Stomach (tissue), 9 donors: ENCODE results near the gene DCXR. TPM values are rescaled to one million over a fixed set of nuclear protein-coding genes. Genes with fewer than 3 reads are reported as not detected.

Experiments used
- DNase-seq, 2 donors: peaks; one replicate each; pipeline versions ENCODE4 v3.0.0 to v3.0.0-alpha.2; 2013 to 2019
- H3K27ac ChIP-seq, 5 donors: fragments of 200-600 bp in 4 of 5; sonication (generic) in 4 of 5; one replicate each; pipeline ENCODE4 v1.5.1; 2013 to 2019; ENCODE audit warnings: mild to moderate bottlenecking in 1 of 5, moderate library complexity in 1 of 5
- H3K27me3 ChIP-seq, 3 donors: fragments of 200-600 bp; sonication (generic); one replicate each; pipeline ENCODE4 v1.5.1; 2017 to 2019; ENCODE audit warnings: mixed run types in 1 of 3
- H3K36me3 ChIP-seq, 4 donors: fragments of 200-600 bp; sonication (generic); 1 replicate in 3 of 4; 2 replicates in 1 of 4; pipeline ENCODE4 v1.5.1; 2016 to 2019
- H3K4me1 ChIP-seq, 4 donors: fragments of 200-600 bp; sonication (generic); one replicate each; pipeline ENCODE4 v1.5.1; 2016 to 2019
- H3K4me3 ChIP-seq, 4 donors: fragments of 200-600 bp; sonication (generic) in 3 of 4; one replicate each; pipeline ENCODE4 v1.5.1; 2016 to 2019; ENCODE audit warnings: mild to moderate bottlenecking in 1 of 4
- H3K9me3 ChIP-seq, 4 donors: fragments of 200-600 bp; sonication (generic); one replicate each; pipeline ENCODE4 v1.5.1; 2016 to 2019
- CTCF ChIP-seq, 7 experiments: fragments of 450-650 bp in 4 of 7; fragments of 200-600 bp in 3 of 7; sonication (generic) in 3 of 7; IDR thresholded peaks; one replicate each; pipeline ENCODE4 v1.5.1; 2016 to 2019; ENCODE audit warnings: antibody characterized with exemption in 7 of 7, control low read depth in 2 of 7, mild to moderate bottlenecking in 1 of 7
- EP300 ChIP-seq: sonication (generic); formaldehyde crosslinking; IDR thresholded peaks from one replicate; pipeline ENCODE4 v1.6.1; 2017; ENCODE audit warnings: antibody characterized with exemption
- POLR2A ChIP-seq, 4 donors: fragments of 450-650 bp; IDR thresholded peaks; one replicate each; pipeline ENCODE4 v1.6.1; 2016; ENCODE audit warnings: antibody characterized with exemption in 4 of 4, control low read depth in 2 of 4, mild to moderate bottlenecking in 1 of 4, moderate library complexity in 1 of 4
- POLR2AphosphoS5 ChIP-seq, 3 donors: sonication (generic); formaldehyde crosslinking; IDR thresholded peaks; one replicate each; pipeline ENCODE4 v1.6.1; 2016; ENCODE audit warnings: antibody characterized with exemption in 3 of 3
- WGBS, 5 donors: extraction: QIAGEN DNeasy Blood & Tissue Kit in 3 of 5; methylation state at CpG; one replicate each; pipeline versions ENCODE4 v1.1.5 to v1.1.7; 2013 to 2018; 5-methylcytosine and 5-hydroxymethylcytosine counted together
- intact Hi-C: fragments of 100-400 bp; cut with DNase I; formaldehyde crosslinking; loops from one replicate; pipeline ENCODE4 v1.15.1; 2023; ENCODE audit warnings: low total_unique reads
- polyA plus RNA-seq, 3 donors: library from polyadenylated mRNA; stranded (reverse); fragments of 200-250 nt; gene quantifications; one replicate each; pipeline ENCODE4 v1.2.3, GENCODE V29; 2013
- total RNA-seq, 5 donors: library from RNA; depleted of rRNA; stranded (reverse); fragments of >200 nt; gene quantifications; one replicate each; pipeline versions ENCODE4 v1.1.0 to v1.2.3, GENCODE V29; 2014 to 2016
- donor health status: healthy with polysubstance abuse.
- donor health status: Bipolar disorder and iron deficiency.
- donor health status: healthy.

Gene DCXR
- total and polyA plus RNA-seq, 8 donors = 11.1 to 461 (median 231) TPM

- peaks cover 28 to 52% (median 46%) of the 10 kb centered on the region in 4 donors for H3K4me1 ChIP-seq
- intact Hi-C loops = no loop called here
- DNase-seq = no peak
- TF ChIP-seq POLR2A (IDR thresholded peaks at IDR 0.05) (no peak), EP300 (no peak), POLR2AphosphoS5 (IDR thresholded peaks at IDR 0.05) (no peak), CTCF (IDR thresholded peaks at IDR 0.05) (no peak)
- H3K4me3 ChIP-seq = no peak overlapping the region
- H3K9me3 ChIP-seq = no peaks in the 10 kb centered on the region
- H3K27ac ChIP-seq = no peak overlapping the region
- H3K27me3 ChIP-seq = no peaks in the 10 kb centered on the region
- peaks cover 5 to 54% (median 47%) of the 10 kb centered on the region in 4 donors for H3K36me3 ChIP-seq
- WGBS, 5 donors = 85 to 100% (median 90%) methylated on average over 4 to 16 of the region's 16 CpGs
These were observed 12.0 kb upstream of the DCXR start for GRCh38 chr17:82049521-82049971.

- no peak for DNase-seq
- Histone ChIP-seq H3K27me3 (no peaks in the 10 kb centered on the region), H3K4me3 (no peak overlapping the region), H3K4me1 (peaks cover 28 to 48% (median 42%) of the 10 kb centered on the region in 4 donors), H3K9me3 (no peaks in the 10 kb centered on the region), H3K27ac (no peak overlapping the region), H3K36me3 (peaks cover 3 to 50% (median 43%) of the 10 kb centered on the region in 4 donors)
- WGBS, 5 donors = 74 to 86% (median 83%) methylated on average over 5 to 8 of the region's 8 CpGs
- TF ChIP-seq POLR2A (IDR thresholded peaks at IDR 0.05) = no peak
- TF ChIP-seq CTCF (IDR thresholded peaks at IDR 0.05) = no peak
- TF ChIP-seq POLR2AphosphoS5 (IDR thresholded peaks at IDR 0.05) = no peak
- no peak for TF ChIP-seq EP300
- intact Hi-C loops = no loop called here
These were observed 11.6 kb upstream of the DCXR start for GRCh38 chr17:82049106-82049505.

GRCh38 chr17:82048571-82048971 is 11.1 kb upstream of the DCXR start:
- Histone ChIP-seq H3K4me3 (no peak overlapping the region), H3K27me3 (no peaks in the 10 kb centered on the region), H3K36me3 (peaks cover 3 to 45% (median 38%) of the 10 kb centered on the region in 4 donors), H3K27ac (no peak overlapping the region), H3K9me3 (no peaks in the 10 kb centered on the region), H3K4me1 (peaks cover 23 to 43% (median 37%) of the 10 kb centered on the region in 4 donors)
- no peak for TF ChIP-seq POLR2A (IDR thresholded peaks at IDR 0.05)
- intact Hi-C loops = no loop called here
- WGBS, 5 donors = 87 to 94% (median 88%) methylated on average over 18 to 20 of the region's 20 CpGs
- no peak for DNase-seq

GRCh38 chr17:82047914-82048570 is 10.5 kb upstream of the DCXR start:
- TF ChIP-seq CTCF (IDR thresholded peaks at IDR 0.05) (no peak), POLR2AphosphoS5 (IDR thresholded peaks at IDR 0.05) (no peak), EP300 (no peak), POLR2A (IDR thresholded peaks at IDR 0.05) (no peak)
- intact Hi-C loops = no loop called here
- no peak for DNase-seq
- Histone ChIP-seq H3K27ac (no peak overlapping the region), H3K9me3 (no peaks in the 10 kb centered on the region), H3K4me3 (no peak overlapping the region), H3K4me1 (peaks cover 18 to 38% (median 32%) of the 10 kb centered on the region in 4 donors), H3K36me3 (peaks cover 3 to 40% (median 35%) of the 10 kb centered on the region in 4 donors), H3K27me3 (no peaks in the 10 kb centered on the region)
- 86 to 91% (median 87%) methylated on average over 18 to 25 of the region's 25 CpGs for WGBS, 5 donors

GRCh38 chr17:82047379-82047778 is 9.9 kb upstream of the DCXR start:
- H3K27ac ChIP-seq = no peak overlapping the region
- 84 to 94% (median 90%) methylated on average over 20 to 24 of the region's 24 CpGs for WGBS, 5 donors

More at GRCh38 chr17:82047379-82047778, 9.9 kb upstream of the DCXR start:
- no peak for DNase-seq
- no peaks in the 10 kb centered on the region for H3K27me3 ChIP-seq
- no peaks in the 10 kb centered on the region for H3K9me3 ChIP-seq
- intact Hi-C loops = no loop called here
- peaks cover 12 to 31% (median 25%) of the 10 kb centered on the region in 4 donors for H3K4me1 ChIP-seq
- TF ChIP-seq POLR2AphosphoS5 (IDR thresholded peaks at IDR 0.05) (no peak), CTCF (IDR thresholded peaks at IDR 0.05) (no peak)
- peaks cover 3 to 40% (median 35%) of the 10 kb centered on the region in 4 donors for H3K36me3 ChIP-seq
- H3K4me3 ChIP-seq = no peak overlapping the region
